ENCODE results near the gene PAX9.

DNA sequence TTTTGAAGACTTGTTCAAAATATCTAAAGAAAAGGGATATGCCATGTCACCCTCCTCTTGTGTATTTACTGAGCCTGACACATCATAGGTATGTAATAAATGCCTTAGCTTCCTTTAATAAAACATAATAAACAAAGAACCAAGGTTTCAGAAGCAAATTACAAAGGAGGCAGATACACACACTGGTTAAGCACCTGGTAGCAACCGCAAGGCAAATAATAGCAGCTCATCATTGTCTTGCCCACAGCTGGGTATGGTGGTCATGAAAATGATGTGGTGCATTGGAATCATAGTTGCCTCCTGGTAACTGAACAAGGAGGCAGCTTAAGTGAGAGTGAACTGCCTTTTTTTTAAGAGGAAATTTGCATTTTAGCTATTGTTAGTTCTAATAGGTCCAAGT is 39.0 kb downstream of the PAX9 start:
- TF ChIP-seq EGR1 (IDR thresholded peaks at IDR 0.05): no peak
- TF ChIP-seq CEBPB (IDR thresholded peaks at IDR 0.05): no peak
- TF ChIP-seq TAF1 (IDR thresholded peaks at IDR 0.05; ENCODE audit: low read depth): no peak
- no peak for TF ChIP-seq FOXM1 (IDR thresholded peaks at IDR 0.05; ENCODE audit: borderline replicate concordance, low read depth)
- TF ChIP-seq YY1 (IDR thresholded peaks at IDR 0.05; ENCODE audit: low read depth): no peak
- TF ChIP-seq EP300 (IDR thresholded peaks at IDR 0.05; ENCODE audit: borderline replicate concordance): no peak
